HCT116 (cell line): Measurements from ENCODE around the gene MYO16. TPM values are rescaled to one million over a fixed set of nuclear protein-coding genes. Genes with fewer than 3 reads are reported as not detected.

Source experiments
- ATAC-seq: fragments of 200-7000 bp; cut with Tn5 transposase; 2 replicates; pipeline ENCODE4 v1.9.1; 2020; ENCODE audit warnings: mild to moderate bottlenecking, moderate library complexity
- BruUV-seq: library from RNA; stranded (reverse); fragments of 400-500 nt; replicated peaks from 2 replicates; lab custom pipeline; 2021; lab: Mats Ljungman, UMichigan
- CTCF ChIA-PET: fragments of 300-600 bp; sonication (Branson Sonifier 250); formaldehyde crosslinking; loops from one replicate; lab custom pipeline; 2021; ENCODE audit warnings: antibody characterized with exemption; lab: Charles Lee
- POLR2A ChIA-PET: fragments of 300-600, 350-600 bp; sonication (Branson Sonifier 250); formaldehyde crosslinking; loops from one replicate; lab custom pipeline; 2021; ENCODE audit warnings: antibody characterized with exemption; lab: Charles Lee
- RAD21 ChIA-PET, 2 experiments: fragments of 300-600 bp; sonication (Branson Sonifier 250); formaldehyde crosslinking; loops; one replicate each; lab custom pipeline; 2023; ENCODE audit warnings: low total read pairs in 2 of 2; ENCODE audit not compliant: uncharacterized antibody in 2 of 2, unreplicated experiment in 2 of 2, low non-redundant PET in 1 of 2; lab: Charles Lee
- DNase-seq: peaks from one replicate; pipeline ENCODE4 v3.0.0-alpha.2; 2010; ENCODE audit warnings: low read depth, low spot score
- H2AFZ ChIP-seq: fragments of 200-600 bp; shearing (Covaris generic), sonication (generic); 2 replicates; pipeline ENCODE4 v1.6.1; 2017; ENCODE audit warnings: low read depth, mixed run types, mixed read lengths, antibody characterized with exemption, low read length; ENCODE audit not compliant: poor library complexity, severe bottlenecking
- H3K27ac ChIP-seq: 2 replicates; pipeline ENCODE4 v1.5.1; 2012; ENCODE audit warnings: low read depth, low read length
- H3K27me3 ChIP-seq: fragments of 200-600 bp; sonication (generic); 2 replicates; pipeline ENCODE4 v1.6.1; 2016; ENCODE audit warnings: mixed run types, low read length, mixed read lengths; ENCODE audit not compliant: insufficient read depth
- H3K36me3 ChIP-seq, 2 experiments: fragments of 200-500 bp in 1 of 2; fragments of 200-600 bp in 1 of 2; sonication (Bioruptor generic) in 1 of 2; sonication (generic) in 1 of 2; 2 replicates each; pipeline versions ENCODE4 v1.5.1 to v1.6.1; 2014 to 2016; ENCODE audit warnings: low read length in 2 of 2, inconsistent platforms in 1 of 2, mixed read lengths in 1 of 2, mixed run types in 1 of 2; ENCODE audit not compliant: insufficient read depth in 2 of 2, control insufficient read depth in 1 of 2
- H3K4me1 ChIP-seq, 2 experiments: fragments of 200-600 bp in 1 of 2; sonication (generic) in 1 of 2; 2 replicates each; pipeline versions ENCODE4 v1.5.1 to v1.6.1; 2012 to 2017; ENCODE audit warnings: low read length in 2 of 2, inconsistent platforms in 1 of 2, mild to moderate bottlenecking in 1 of 2, mixed read lengths in 1 of 2, mixed run types in 1 of 2, moderate library complexity in 1 of 2; ENCODE audit not compliant: insufficient read depth in 2 of 2, control insufficient read depth in 1 of 2
- H3K4me2 ChIP-seq: fragments of 200-600 bp; sonication (generic); 2 replicates; pipeline ENCODE4 v1.6.1; 2017; ENCODE audit warnings: mixed run types, low read length, mixed read lengths
- H3K4me3 ChIP-seq, 2 experiments: fragments of 200-600 bp in 1 of 2; sonication (generic) in 1 of 2; replicated peaks in 1 of 2; 2 replicates each; pipeline ENCODE4 v1.5.1; 2011 to 2016; ENCODE audit warnings: low read length in 2 of 2, control low read depth in 1 of 2, low read depth in 1 of 2, mild to moderate bottlenecking in 1 of 2, mixed read lengths in 1 of 2, mixed run types in 1 of 2
- H3K79me2 ChIP-seq: fragments of 200-600 bp; sonication (generic); 2 replicates; pipeline ENCODE4 v1.6.1; 2017; ENCODE audit warnings: mild to moderate bottlenecking, mixed run types, low read length, moderate library complexity, mixed read lengths; ENCODE audit not compliant: insufficient read depth
- H3K9ac ChIP-seq: fragments of 200-600 bp; sonication (generic); 2 replicates; pipeline ENCODE4 v1.6.1; 2016; ENCODE audit warnings: low read length, mixed read lengths
- H3K9me2 ChIP-seq: fragments of 200-600 bp; sonication (generic), shearing (Covaris generic); 2 replicates; pipeline ENCODE4 v1.6.1; 2017; ENCODE audit warnings: mixed run types, mild to moderate bottlenecking, moderate library complexity; ENCODE audit not compliant: insufficient read depth
- H3K9me3 ChIP-seq, 2 experiments: fragments of 200-500 bp in 1 of 2; fragments of 200-600 bp in 1 of 2; sonication (Bioruptor generic) in 1 of 2; sonication (generic) in 1 of 2; 2 replicates each; pipeline ENCODE4 v1.6.1; 2014 to 2017; ENCODE audit warnings: low read length in 2 of 2, mixed read lengths in 2 of 2, inconsistent platforms in 1 of 2, low read depth in 1 of 2, mild to moderate bottlenecking in 1 of 2, mixed run types in 1 of 2, moderate library complexity in 1 of 2; ENCODE audit not compliant: control insufficient read depth in 1 of 2, insufficient read depth in 1 of 2
- H4K20me1 ChIP-seq: fragments of 200-600 bp; sonication (generic), shearing (Covaris generic); 2 replicates; pipeline ENCODE4 v1.6.1; 2017; ENCODE audit warnings: mixed run types, mild to moderate bottlenecking, moderate library complexity; ENCODE audit not compliant: insufficient read depth
- ELF1 ChIP-seq: IDR thresholded peaks from 2 replicates; pipeline ENCODE4 v1.6.1; 2012; ENCODE audit warnings: low read depth, borderline replicate concordance
- EZH2phosphoT487 ChIP-seq: fragments of 200-600 bp; IDR thresholded peaks from 2 replicates; pipeline ENCODE4 v1.6.1; 2018; ENCODE audit warnings: antibody characterized with exemption, borderline replicate concordance
- JUND ChIP-seq: IDR thresholded peaks from 2 replicates; pipeline ENCODE4 v1.6.1; 2012
- POLR2AphosphoS5 ChIP-seq: IDR thresholded peaks from 2 replicates; pipeline ENCODE4 v1.6.1; 2011; ENCODE audit warnings: mild to moderate bottlenecking, low read depth, low read length, moderate library complexity
- TCF7L2 ChIP-seq: IDR thresholded peaks from 2 replicates; pipeline ENCODE4 v1.7.0; 2011; ENCODE audit warnings: borderline replicate concordance, inconsistent platforms; ENCODE audit not compliant: insufficient read depth, insufficient read length; ENCODE audit errors: extremely low read depth
- ZFX ChIP-seq: fragments of 450-650 bp; IDR thresholded peaks from 2 replicates; pipeline ENCODE4 v1.6.1; 2017
- ZNF274 ChIP-seq: fragments of 200-500 bp; sonication (Bioruptor generic); IDR thresholded peaks from 2 replicates; pipeline ENCODE4 v1.6.1; 2014; ENCODE audit warnings: mild to moderate bottlenecking, low read depth, low read length, inconsistent platforms
- intact Hi-C: fragments of 100-400 bp; cut with micrococcal nuclease; formaldehyde crosslinking; loops from 2 replicates; pipeline ENCODE4 v1.10.0; 2022
- total RNA-seq: library from RNA; stranded (reverse); gene quantifications from one replicate; pipeline ENCODE4 v1.2.1, GENCODE V29; 2021; ENCODE audit not compliant: unreplicated experiment
- TF ChIP-seq, protein P1 (sequence below): IDR thresholded peaks from 2 replicates; pipeline ENCODE4 v1.6.1; 2012
- TF ChIP-seq, protein P2 (sequence below): IDR thresholded peaks from 2 replicates; pipeline ENCODE4 v1.6.1; 2012
- TF ChIP-seq, protein P3 (sequence below): IDR thresholded peaks from 2 replicates; pipeline ENCODE4 v1.6.1; 2011; ENCODE audit warnings: mild to moderate bottlenecking, low read length, moderate library complexity; ENCODE audit not compliant: insufficient replicate concordance; ENCODE audit errors: extremely low read depth

The MYO16 gene
- total RNA-seq, 1 experiment from 2014 or later: 0.07 TPM

DNA sequence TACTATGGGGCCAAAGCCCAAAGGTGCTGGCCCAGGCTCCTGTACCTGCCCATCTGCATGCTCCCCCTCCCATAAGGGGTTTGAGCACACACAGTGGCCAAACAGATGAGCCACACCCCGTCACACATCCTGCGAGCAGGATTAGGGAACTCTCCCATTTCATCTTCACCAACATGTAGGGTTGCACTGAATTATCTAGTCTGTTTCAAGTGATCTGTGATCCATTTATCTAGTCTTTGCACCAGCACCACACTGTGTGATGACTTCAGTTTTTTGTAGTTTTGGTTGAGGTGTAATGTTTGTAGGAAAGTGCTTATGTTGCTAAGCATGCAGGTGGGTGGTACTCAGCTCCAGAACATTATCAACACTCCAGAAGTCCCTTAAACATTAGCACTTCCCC, 249.3 kb downstream of the MYO16 start (continued):
- TF ChIP-seq, protein P1, sequence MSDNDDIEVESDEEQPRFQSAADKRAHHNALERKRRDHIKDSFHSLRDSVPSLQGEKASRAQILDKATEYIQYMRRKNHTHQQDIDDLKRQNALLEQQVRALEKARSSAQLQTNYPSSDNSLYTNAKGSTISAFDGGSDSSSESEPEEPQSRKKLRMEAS: no peak
- TF ChIP-seq ZFX: no peak
- no peak for TF ChIP-seq POLR2AphosphoS5

DNA sequence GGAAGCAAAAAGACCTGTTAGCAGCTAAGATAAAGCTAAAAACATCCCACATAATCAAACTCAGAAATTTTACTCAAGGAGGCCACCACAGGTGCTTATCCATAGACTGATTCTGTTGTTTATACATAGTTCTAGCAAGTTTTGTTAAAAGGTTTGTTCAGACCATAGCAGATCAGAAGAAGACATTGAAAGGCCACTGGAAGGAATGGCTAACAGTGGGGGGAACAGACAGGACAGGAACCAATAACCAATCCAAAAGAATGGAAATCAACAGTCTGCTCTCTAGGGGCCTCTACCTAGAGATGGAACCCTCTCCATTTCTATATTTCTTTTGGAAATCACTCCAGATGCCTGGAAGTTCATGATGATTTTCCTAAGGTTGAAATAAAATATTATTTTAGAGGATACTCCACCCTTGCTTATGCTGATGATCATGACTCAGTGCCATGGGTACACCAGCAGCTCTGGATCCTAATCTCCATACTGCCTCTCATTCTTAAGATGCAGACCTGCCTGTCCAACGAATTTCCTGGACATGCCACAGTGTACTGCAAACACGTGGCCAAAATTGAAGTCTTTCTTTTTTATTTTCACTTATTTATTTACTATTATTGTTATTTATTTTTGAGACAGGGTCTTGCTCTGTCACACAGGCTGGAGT, 260.0 kb downstream of the MYO16 start:
- no peak for TF ChIP-seq ZFX
- TF ChIP-seq, protein P2, sequence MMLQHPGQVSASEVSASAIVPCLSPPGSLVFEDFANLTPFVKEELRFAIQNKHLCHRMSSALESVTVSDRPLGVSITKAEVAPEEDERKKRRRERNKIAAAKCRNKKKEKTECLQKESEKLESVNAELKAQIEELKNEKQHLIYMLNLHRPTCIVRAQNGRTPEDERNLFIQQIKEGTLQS: no peak
- TF ChIP-seq EZH2phosphoT487: no peak
- no peak for TF ChIP-seq JUND
- TF ChIP-seq, protein P3, sequence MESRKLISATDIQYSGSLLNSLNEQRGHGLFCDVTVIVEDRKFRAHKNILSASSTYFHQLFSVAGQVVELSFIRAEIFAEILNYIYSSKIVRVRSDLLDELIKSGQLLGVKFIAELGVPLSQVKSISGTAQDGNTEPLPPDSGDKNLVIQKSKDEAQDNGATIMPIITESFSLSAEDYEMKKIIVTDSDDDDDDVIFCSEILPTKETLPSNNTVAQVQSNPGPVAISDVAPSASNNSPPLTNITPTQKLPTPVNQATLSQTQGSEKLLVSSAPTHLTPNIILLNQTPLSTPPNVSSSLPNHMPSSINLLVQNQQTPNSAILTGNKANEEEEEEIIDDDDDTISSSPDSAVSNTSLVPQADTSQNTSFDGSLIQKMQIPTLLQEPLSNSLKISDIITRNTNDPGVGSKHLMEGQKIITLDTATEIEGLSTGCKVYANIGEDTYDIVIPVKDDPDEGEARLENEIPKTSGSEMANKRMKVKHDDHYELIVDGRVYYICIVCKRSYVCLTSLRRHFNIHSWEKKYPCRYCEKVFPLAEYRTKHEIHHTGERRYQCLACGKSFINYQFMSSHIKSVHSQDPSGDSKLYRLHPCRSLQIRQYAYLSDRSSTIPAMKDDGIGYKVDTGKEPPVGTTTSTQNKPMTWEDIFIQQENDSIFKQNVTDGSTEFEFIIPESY: no peak
- TF ChIP-seq ELF1: no peak
- TF ChIP-seq ZNF274: no peak
- TF ChIP-seq TCF7L2: no peak
- TF ChIP-seq, all 23 proteins: peak for 0
- H2AFZ ChIP-seq: no peak overlapping the region
- DNase-seq (no peak), ATAC-seq (no peak)
- no peaks in the 10 kb centered on the region for H3K4me1 ChIP-seq
- CTCF ChIA-PET: no interaction called here
- RAD21 ChIA-PET: no interaction called here
- POLR2A ChIA-PET: no interaction called here
- no peaks in the 10 kb centered on the region for H3K27me3 ChIP-seq
- no peaks in the 10 kb centered on the region for H3K36me3 ChIP-seq
- H3K79me2 ChIP-seq: no peaks in the 10 kb centered on the region
- intact Hi-C loops: no loop called here
- no peak overlapping the region for H3K4me2 ChIP-seq
- H3K27ac ChIP-seq: no peak overlapping the region
- no peaks in the 10 kb centered on the region for H3K9me3 ChIP-seq
- H4K20me1 ChIP-seq: no peaks in the 10 kb centered on the region
- H3K9me2 ChIP-seq: no peaks in the 10 kb centered on the region
- no peak overlapping the region for H3K4me3 ChIP-seq
- no TSS peak for BruUV-seq
- no peak overlapping the region for H3K9ac ChIP-seq
